K562 (cell line): ENCODE results near the gene RNF166. TPM values are rescaled to one million over a fixed set of nuclear protein-coding genes. Genes with fewer than 3 reads are reported as not detected.

Experiments
- ARID2 ChIP-seq: fragments of 450-650 bp; IDR thresholded peaks from 2 replicates; pipeline ENCODE4 v1.6.1; 2017; ENCODE audit warnings: antibody characterized with exemption, mild to moderate bottlenecking
- ARID3B ChIP-seq: fragments of 250-450 bp; sonication (Bioruptor Pico); IDR thresholded peaks from 2 replicates; pipeline ENCODE4 v1.4.0; 2020; ENCODE audit warnings: borderline replicate concordance
- ATF1 ChIP-seq, 2 experiments: fragments of 450-650 bp in 1 of 2; IDR thresholded peaks; 2 replicates each; pipeline ENCODE4 v1.6.1; 2016; ENCODE audit warnings: missing compliant biosample characterization in 1 of 2, missing genetic modification characterization in 1 of 2
- DMBX1 ChIP-seq: fragments of 250-450 bp; sonication (Bioruptor Pico); IDR thresholded peaks from 2 replicates; pipeline ENCODE4 v1.8.0; 2022; ENCODE audit warnings: inconsistent platforms, mild to moderate bottlenecking, moderate library complexity, borderline replicate concordance
- HNRNPL ChIP-seq: fragments of 200-400 bp; formaldehyde crosslinking; IDR thresholded peaks from 2 replicates; pipeline ENCODE4 v1.6.1; 2017; ENCODE audit warnings: low read depth, mild to moderate bottlenecking, low read length
- MTA3 ChIP-seq: fragments of 450-650 bp; formaldehyde crosslinking; IDR thresholded peaks from 2 replicates; pipeline ENCODE4 v1.6.1; 2017; ENCODE audit warnings: mild to moderate bottlenecking, borderline replicate concordance
- NR2C2 ChIP-seq, 2 experiments: fragments of 200-800 bp in 1 of 2; sonication (Bioruptor generic) in 1 of 2; sonication (generic) in 1 of 2; formaldehyde crosslinking in 1 of 2; IDR thresholded peaks; 2 replicates each; pipeline versions ENCODE4 v1.6.1 to v1.8.0; 2016 to 2022; ENCODE audit warnings: mild to moderate bottlenecking in 1 of 2, missing compliant biosample characterization in 1 of 2, missing genetic modification characterization in 1 of 2, missing genetic modification reagents in 1 of 2
- PHB2 ChIP-seq: fragments of 450-650 bp; IDR thresholded peaks from 2 replicates; pipeline ENCODE4 v1.6.1; 2017; ENCODE audit warnings: low read depth
- PHF21A ChIP-seq: fragments of 450-650 bp; IDR thresholded peaks from 2 replicates; pipeline ENCODE4 v1.6.1; 2017; ENCODE audit warnings: low read depth, borderline replicate concordance
- PHF8 ChIP-seq: fragments of 200-600 bp; sonication (generic); IDR thresholded peaks from 2 replicates; pipeline ENCODE4 v1.6.1; 2012; ENCODE audit warnings: mixed run types, mild to moderate bottlenecking, inconsistent platforms, low read length, moderate library complexity, borderline replicate concordance
- SETDB1 ChIP-seq: IDR thresholded peaks from one replicate; pipeline ENCODE4 v1.6.1; 2012; ENCODE audit warnings: low read length, control low read depth, inconsistent platforms
- SRF ChIP-seq, 2 experiments: fragments of 250-450, 450-650 bp in 1 of 2; sonication (Bioruptor Pico) in 1 of 2; sonication (generic) in 1 of 2; formaldehyde crosslinking; IDR thresholded peaks; 2 replicates each; pipeline versions ENCODE4 v1.5.0 to v1.5.1; 2020 to 2022; ENCODE audit warnings: mild to moderate bottlenecking in 1 of 2, missing genetic modification reagents in 1 of 2
- ZMIZ1 ChIP-seq, 2 experiments: fragments of 150-350 bp in 1 of 2; IDR thresholded peaks; 2 replicates each; pipeline ENCODE4 v1.6.1; 2012 to 2016; ENCODE audit warnings: low read depth in 2 of 2, low read length in 2 of 2, mild to moderate bottlenecking in 1 of 2, moderate library complexity in 1 of 2
- ZNF232 ChIP-seq: sonication (generic); formaldehyde crosslinking; IDR thresholded peaks from 2 replicates; pipeline ENCODE4 v1.8.0; 2022; ENCODE audit warnings: mild to moderate bottlenecking, missing genetic modification reagents
- polyA plus RNA-seq, 8 experiments: library from polyadenylated mRNA; depleted of rRNA in 4 of 8; stranded (reverse) in 5 of 8; unstranded in 3 of 8; fragments of >200 nt; fragmentation: Nextera tagmentation in 2 of 8; fragmentation: Illumina TruSeq in 1 of 8; extraction: Ambion mirVana in 2 of 8; extraction: Trizol in 1 of 8; gene quantifications; 2 replicates each; pipeline versions ENCODE4 v1.2.1 to v1.2.3, GENCODE V29; 2011 to 2014; ENCODE audit warnings: inconsistent platforms in 1 of 8, missing spikeins in 1 of 8
- total RNA-seq, 7 experiments: library from RNA; depleted of rRNA in 6 of 7; stranded (reverse); fragments of >200 nt in 6 of 7; fragmentation: Illumina TruSeq in 2 of 7; extraction: Trizol in 2 of 7; gene quantifications; 2 replicates each; pipeline versions ENCODE4 v1.2.1 to v1.2.3, GENCODE V29; 2011 to 2021; ENCODE audit warnings: low replicate concordance in 1 of 7
- TF ChIP-seq, protein P1 (sequence below): fragments of 250-450 bp; sonication (Bioruptor Pico); IDR thresholded peaks from 2 replicates; pipeline ENCODE4 v1.4.0; 2020; ENCODE audit warnings: mild to moderate bottlenecking, moderate library complexity
- TF ChIP-seq, protein P2 (sequence below): IDR thresholded peaks from 2 replicates; pipeline ENCODE4 v1.6.1; 2011; ENCODE audit warnings: borderline replicate concordance, low read depth, mild to moderate bottlenecking, moderate library complexity, low read length; ENCODE audit not compliant: insufficient read depth, poor library complexity, severe bottlenecking

RNF166 gene
- total and polyA plus RNA-seq, 9 of the 15 experiments (the other 6 are each of a cell fraction or from before 2014, with no cell fraction given), result 0.56 to 60.3 (median 19.5) TPM

DNA sequence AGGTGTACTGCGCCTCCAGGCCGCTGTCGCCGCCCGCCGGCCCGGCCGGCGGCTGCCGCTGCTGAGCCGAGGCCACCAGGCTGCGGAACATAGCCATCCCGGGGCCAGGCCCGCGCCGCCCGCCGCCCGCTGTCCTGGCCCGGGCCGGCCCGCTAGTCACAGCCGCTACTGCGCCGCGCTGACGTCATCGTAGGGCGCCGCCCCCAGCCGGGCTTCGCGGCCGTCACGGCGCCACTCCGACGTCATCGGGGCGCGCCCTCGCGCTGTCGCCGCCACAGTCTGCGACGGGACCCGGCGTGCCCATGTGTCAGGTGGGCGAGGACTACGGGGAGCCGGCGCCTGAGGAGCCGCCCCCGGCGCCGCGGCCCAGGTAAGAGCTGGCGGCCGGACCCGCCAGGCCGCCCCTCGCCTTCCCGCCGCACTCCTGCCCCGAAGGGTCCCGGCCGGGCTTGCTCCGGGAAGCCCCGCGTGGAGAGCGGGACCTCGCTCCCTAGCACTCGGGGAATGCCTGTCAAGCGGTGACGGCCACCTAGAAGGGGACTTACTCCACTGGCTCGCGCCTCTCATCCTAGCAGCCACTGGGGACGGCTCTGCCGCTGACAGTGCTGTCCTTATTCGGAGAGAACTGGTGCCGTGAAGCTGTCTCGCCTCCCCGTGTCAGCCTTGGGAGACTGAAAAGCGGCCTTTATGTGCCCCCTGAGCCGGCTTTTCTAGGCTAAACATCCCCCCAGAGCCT, at the start of gene RNF166, which contains the start of gene CTU2 (continued):
- TF ChIP-seq ARID3B (peak; percentile 30; the same call in 1 of the 2 replicates), SETDB1 (peak; percentile 59), PHF8 (peak; percentile 88; the same call in 1 of the 2 replicates), ZMIZ1 (IDR thresholded peaks at IDR 0.05; ENCODE audit: low read depth in 2 of 2, low read length in 2 of 2) (peak in 1 of 2 experiments; percentile 62; a peak in 1 of 4 replicates), SRF (CRISPR knock-in tag; IDR thresholded peaks at IDR 0.05) (0 out of 4 replicates have a peak, but pooled peaks of 1 of the 2 experiments have one; percentile 2), HNRNPL (peak; percentile 77), ARID2 (no peak), MTA3 (peak; percentile 86), PHB2 (no peak), PHF21A (no peak), NR2C2 (CRISPR knock-in tag; IDR thresholded peaks at IDR 0.05) (peak; percentile 74; the same call in 1 of the 2 replicates), NR2C2 (tag; IDR thresholded peaks at IDR 0.05) (peak; percentile 75; the same call in 1 of the 2 replicates), ATF1 (CRISPR knock-in tag; IDR thresholded peaks at IDR 0.05) (peak; percentile 97), ATF1 (tag; IDR thresholded peaks at IDR 0.05) (peak; percentile 100), DMBX1 (CRISPR knock-in tag) (peak; percentile 50; the same call in 1 of the 2 replicates), ZNF232 (0 out of 2 replicates have a peak, but pooled peaks have one; percentile 33)
- TF ChIP-seq, protein P1, sequence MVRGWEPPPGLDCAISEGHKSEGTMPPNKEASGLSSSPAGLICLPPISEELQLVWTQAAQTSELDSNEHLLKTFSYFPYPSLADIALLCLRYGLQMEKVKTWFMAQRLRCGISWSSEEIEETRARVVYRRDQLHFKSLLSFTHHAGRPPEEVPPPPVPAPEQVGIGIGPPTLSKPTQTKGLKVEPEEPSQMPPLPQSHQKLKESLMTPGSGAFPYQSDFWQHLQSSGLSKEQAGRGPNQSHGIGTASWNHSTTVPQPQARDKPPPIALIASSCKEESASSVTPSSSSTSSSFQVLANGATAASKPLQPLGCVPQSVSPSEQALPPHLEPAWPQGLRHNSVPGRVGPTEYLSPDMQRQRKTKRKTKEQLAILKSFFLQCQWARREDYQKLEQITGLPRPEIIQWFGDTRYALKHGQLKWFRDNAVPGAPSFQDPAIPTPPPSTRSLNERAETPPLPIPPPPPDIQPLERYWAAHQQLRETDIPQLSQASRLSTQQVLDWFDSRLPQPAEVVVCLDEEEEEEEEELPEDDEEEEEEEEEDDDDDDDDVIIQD, result peak; percentile 85; the same call in 1 of the 2 replicates
- TF ChIP-seq, protein P2, sequence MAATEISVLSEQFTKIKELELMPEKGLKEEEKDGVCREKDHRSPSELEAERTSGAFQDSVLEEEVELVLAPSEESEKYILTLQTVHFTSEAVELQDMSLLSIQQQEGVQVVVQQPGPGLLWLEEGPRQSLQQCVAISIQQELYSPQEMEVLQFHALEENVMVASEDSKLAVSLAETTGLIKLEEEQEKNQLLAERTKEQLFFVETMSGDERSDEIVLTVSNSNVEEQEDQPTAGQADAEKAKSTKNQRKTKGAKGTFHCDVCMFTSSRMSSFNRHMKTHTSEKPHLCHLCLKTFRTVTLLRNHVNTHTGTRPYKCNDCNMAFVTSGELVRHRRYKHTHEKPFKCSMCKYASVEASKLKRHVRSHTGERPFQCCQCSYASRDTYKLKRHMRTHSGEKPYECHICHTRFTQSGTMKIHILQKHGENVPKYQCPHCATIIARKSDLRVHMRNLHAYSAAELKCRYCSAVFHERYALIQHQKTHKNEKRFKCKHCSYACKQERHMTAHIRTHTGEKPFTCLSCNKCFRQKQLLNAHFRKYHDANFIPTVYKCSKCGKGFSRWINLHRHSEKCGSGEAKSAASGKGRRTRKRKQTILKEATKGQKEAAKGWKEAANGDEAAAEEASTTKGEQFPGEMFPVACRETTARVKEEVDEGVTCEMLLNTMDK, result peak; percentile 37
